LNCAP (cell line): ENCODE results near the gene LHPP.

Source experiments
- CTCF ChIP-seq: fragments of 450-650 bp; IDR thresholded peaks from 2 replicates; pipeline ENCODE4 v1.5.1; 2017; ENCODE audit warnings: mild to moderate bottlenecking

LHPP gene

GRCh38 chr10:124521429-124521871, 59.8 kb downstream of the LHPP start:
- no peak for TF ChIP-seq CTCF

- no peak for TF ChIP-seq CTCF
These were observed 60.7 kb downstream of the LHPP start for GRCh38 chr10:124522131-124522932.

GRCh38 chr10:124522933-124523871, 61.6 kb downstream of the LHPP start:
- no peak for TF ChIP-seq CTCF

- no peak for TF ChIP-seq CTCF
These were observed 62.3 kb downstream of the LHPP start for GRCh38 chr10:124523901-124524300.

GRCh38 chr10:124524991-124525653, 63.5 kb downstream of the LHPP start:
- no peak for TF ChIP-seq CTCF

GRCh38 chr10:124525751-124526600, 64.4 kb downstream of the LHPP start:
- no peak for TF ChIP-seq CTCF
